GM18873 (cell line): ENCODE results near the gene PCDHGB2.
"Not testable (repeated sequence)": the region's sequence is repeated elsewhere in the genome, so short reads cannot be mapped to it uniquely, and the experiment has no call there.

Experiments
- ATAC-seq: cut with Tn5 transposase; IDR thresholded peaks from one replicate; pipeline ENCODE4 v1.9.1; 2021; ENCODE audit warnings: mild to moderate bottlenecking, moderate library complexity, moderate number of reproducible peaks; ENCODE audit not compliant: unreplicated experiment, low FRiP score

PCDHGB2 gene

DNA sequence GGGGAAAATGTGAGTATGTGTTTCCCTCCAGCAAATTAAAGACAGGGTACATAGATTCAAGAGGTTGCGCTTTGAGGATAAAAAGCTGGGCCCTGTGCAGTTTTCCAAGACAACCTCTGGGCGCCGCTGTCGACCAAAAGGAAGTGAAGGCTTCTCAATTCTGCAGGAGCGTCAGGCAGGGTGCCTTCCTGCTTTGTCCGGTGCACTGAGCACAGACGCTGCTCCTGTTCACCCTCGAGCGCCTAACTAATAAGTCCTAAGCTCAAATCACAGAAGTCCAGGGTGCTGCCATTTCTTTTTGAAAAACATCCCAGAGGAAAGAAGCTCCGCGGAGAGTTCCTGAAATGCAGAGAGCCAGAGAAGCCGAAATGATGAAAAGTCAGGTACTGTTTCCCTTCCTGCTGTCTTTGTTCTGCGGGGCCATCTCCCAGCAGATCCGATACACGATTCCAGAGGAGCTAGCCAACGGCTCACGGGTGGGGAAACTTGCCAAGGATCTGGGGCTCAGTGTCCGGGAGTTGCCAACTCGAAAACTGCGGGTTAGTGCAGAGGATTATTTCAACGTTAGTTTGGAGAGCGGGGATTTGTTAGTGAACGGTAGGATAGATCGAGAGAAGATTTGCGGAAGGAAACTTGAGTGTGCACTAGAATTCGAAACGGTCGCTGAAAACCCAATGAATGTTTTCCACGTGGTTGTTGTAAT lies 9.7 kb upstream of the PCDHGB2 start, which contains the start of gene PCDHGB1:
PCDHGB1 (plus strand) TSS at position 183 of the 703 bp plus-strand sequence; CDS start at position 345, 162 bp downstream.
- no peak for ATAC-seq

DNA sequence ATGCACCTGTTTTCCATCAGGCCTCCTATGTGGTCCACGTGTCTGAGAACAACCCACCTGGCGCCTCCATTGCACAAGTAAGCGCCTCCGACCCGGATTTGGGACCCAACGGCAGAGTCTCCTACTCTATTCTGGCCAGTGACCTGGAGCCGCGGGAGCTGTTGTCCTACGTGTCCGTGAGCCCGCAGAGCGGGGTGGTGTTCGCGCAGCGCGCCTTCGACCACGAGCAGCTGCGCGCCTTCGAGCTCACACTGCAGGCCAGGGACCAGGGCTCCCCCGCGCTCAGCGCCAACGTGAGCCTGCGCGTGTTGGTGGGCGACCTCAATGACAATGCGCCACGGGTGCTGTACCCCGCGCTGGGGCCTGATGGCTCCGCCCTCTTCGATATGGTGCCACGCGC lies 8.2 kb upstream of the PCDHGB2 start:
- ATAC-seq = no peak

DNA sequence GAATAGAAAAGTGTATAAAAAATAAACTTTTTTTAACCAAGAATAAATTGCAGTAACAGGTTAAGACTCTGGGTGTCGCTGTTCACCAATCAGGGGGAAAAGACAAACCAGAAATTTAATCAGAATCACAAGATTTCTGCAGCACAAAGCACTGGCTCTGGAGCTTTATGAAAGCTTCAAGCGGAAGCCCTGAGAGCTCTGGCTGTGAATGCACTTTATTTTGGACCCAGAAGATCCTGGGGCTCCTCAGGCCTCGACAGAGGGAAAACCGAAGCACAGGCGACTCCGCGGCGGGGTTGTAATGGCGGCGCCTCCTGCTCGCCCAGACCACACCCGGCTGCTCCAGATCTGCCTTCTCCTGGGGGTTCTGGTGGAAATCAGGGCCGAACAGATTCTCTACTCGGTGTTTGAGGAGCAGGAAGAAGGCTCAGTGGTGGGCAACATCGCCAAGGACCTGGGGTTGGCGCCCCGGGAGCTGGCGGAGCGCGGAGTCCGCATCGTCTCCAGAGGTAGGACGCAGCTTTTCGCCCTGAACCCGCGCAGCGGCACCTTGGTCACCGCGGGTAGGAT lies 4.8 kb upstream of the PCDHGB2 start, which contains the start of gene PCDHGA4:
PCDHGA4 (plus strand) TSS at position 122 of the 570 bp plus-strand sequence; CDS start at position 209, 87 bp downstream.
- ATAC-seq = no peak

DNA sequence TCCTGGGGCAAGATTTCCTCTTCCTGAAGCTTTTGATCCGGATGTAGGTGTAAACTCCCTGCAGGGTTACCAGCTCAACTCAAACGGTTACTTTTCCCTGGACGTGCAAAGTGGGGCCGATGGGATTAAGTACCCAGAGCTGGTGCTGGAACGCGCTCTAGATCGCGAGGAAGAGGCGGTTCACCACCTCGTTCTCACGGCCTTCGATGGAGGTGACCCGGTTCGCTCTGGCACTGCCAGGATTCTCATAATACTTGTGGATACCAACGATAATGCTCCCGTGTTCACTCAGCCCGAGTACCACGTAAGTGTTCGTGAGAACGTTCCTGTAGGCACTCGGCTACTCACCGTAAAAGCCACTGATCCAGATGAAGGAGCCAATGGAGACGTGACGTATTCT lies 4.2 kb upstream of the PCDHGB2 start:
- ATAC-seq = no peak

DNA sequence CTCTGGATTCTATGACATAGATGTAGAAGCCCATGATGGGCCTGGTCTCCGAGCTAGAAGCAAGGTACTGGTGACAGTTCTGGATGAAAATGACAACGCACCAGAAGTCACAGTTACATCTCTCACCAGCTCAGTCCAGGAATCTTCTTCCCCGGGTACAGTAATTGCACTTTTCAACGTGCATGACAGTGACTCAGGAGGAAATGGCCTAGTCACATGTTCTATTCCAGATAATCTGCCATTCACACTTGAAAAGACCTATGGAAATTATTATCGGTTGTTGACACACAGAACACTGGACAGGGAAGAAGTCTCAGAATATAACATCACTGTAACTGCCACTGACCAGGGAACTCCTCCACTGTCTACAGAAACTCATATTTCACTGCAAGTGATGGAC lies 3.7 kb upstream of the PCDHGB2 start:
- ATAC-seq = no peak

DNA sequence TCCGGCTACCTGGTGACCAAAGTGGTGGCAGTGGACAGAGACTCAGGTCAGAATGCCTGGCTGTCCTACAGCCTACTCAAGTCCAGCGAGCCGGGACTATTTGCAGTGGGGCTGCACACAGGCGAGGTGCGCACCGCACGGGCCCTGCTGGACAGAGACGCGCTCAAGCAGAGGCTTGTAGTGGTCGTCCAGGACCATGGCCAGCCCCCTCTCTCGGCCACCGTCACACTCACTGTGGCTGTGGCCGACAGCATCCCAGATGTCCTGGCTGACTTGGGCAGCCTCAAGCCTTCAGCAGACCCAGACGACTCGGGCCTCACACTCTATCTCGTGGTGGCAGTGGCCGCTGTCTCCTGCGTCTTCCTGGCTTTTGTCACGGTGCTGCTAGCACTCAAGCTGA lies 2.8 kb upstream of the PCDHGB2 start:
- no peak for ATAC-seq

DNA sequence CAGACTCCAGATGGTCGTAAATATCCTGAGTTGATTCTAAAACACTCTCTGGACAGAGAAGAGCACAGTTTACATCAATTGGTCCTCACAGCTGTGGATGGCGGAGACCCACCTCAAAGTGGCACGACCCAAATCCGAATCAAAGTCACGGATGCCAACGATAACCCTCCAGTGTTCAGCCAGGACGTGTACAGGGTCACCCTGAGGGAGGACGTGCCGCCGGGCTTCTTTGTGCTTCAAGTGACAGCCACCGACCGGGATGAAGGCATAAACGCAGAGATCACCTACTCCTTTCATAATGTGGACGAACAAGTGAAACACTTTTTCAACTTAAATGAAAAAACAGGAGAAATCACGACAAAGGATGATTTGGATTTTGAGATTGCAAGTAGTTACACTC lies 891 bp downstream of the PCDHGB2 start:
- no peak for ATAC-seq

DNA sequence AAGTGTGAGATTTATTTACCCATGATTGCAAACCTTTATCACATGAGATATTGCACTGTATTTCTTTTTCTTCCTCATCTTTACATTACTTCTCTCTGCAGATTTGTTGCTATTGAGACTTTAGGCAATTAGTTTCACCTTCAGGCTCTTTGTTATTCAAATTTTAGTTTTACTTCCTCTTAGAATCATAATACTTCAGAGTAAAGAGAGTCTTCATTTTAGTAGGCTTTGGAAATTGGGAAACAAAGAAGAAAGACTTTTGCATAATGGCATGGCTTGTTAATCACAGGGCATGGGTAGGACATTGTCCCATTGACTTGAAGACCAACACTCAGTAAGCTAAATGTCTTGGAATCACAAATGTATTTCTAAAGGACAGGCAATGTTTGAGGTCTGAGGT lies 2.9 kb downstream of the PCDHGB2 start:
- ATAC-seq = no peak

DNA sequence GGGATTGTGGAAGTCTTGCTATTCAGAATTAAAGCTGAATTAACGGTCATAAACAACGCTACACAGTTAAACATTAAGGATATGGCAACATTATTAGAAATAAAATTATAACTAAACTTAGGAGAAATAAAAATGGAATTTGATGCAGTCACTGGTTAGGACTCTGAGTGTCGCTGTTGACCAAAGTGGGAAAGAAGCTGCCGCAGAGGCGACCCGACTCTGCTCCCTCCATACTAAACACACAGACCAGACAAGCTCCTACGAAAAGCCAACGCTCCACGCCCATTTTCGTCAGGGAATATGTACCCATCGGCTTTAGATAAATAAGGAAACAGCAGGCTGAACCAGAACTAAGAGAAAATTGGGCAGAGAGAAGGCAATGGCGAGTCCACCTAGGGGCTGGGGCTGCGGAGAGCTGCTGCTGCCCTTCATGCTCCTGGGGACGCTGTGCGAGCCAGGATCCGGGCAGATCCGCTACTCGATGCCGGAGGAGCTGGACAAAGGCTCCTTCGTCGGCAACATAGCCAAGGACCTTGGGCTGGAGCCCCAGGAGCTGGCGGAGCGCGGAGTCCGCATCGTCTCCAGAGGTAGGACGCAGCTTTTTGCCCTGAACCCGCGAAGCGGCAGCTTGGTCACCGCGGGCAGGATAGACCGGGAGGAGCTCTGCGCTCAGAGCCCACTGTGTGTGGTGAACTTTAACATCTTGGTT lies 4.3 kb downstream of the PCDHGB2 start, which contains the start of gene PCDHGA5:
PCDHGA5 (plus strand) TSS at position 211 of the 709 bp plus-strand sequence; CDS start at position 380, 169 bp downstream.
- no peak for ATAC-seq

DNA sequence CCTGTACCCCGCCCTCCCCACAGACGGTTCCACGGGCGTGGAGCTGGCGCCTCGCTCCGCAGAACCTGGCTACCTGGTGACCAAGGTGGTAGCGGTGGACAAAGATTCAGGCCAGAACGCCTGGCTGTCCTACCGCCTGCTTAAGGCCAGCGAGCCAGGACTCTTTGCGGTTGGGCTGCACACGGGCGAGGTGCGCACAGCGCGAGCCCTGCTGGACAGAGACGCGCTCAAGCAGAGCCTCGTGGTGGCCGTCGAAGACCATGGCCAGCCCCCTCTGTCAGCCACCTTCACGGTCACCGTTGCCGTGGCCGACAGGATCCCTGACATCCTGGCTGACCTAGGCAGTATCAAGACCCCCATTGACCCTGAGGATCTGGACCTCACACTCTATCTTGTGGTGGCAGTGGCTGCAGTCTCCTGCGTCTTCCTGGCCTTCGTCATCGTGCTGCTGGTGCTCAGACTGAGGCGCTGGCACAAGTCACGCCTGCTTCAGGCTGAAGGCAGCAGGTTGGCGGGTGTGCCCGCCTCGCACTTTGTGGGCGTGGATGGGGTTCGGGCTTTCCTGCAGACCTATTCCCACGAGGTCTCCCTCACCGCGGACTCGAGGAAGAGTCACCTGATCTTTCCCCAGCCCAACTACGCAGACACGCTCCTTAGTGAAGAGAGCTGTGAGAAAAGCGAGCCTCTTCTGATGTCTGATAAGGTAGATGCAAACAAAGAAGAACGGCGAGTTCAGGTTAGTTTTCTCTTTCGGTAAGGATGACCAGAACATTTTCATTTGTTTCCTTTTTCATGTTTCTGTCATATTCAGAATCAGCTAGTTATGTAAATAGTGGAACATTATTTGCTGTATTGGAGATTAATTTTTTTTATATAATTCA lies 6.5 kb downstream of the PCDHGB2 start:
- no peak for ATAC-seq

DNA sequence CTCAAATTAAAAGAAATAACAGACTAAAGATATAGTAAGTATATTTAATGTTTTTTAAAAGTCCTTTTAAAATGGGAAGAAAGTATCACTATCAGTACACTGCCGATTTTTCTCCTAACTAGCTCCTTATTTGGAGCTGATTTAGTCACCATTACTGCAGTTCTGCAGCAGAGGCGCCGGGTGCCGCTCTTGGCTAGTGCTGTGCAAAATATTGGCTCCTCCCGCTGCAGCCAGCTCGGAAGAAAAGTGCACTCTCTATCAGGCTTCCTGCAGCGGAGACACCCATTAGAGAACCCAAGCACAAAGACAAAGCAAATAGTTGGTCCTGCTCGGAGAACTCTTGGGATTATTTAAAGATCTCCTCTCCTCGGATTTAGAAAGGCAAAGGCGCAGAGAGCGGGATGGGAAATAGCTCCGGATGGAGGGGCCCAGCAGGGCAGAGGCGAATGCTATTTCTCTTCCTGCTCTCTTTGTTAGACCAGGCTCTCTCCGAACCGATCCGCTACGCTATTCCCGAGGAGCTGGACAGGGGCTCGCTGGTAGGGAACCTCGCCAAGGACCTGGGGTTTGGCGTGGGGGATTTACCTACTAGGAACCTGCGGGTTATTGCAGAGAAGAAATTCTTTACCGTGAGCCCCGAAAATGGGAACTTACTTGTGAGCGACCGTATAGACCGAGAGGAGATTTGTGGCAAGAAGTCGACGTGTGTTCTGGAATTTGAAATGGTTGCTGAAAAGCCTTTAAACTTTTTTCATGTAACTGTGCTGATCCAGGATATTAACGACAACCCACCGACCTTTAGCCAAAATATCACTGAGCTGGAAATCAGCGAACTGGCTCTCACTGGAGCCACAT lies 10.4 kb downstream of the PCDHGB2 start, which contains the start of gene PCDHGB3:
PCDHGB3 (plus strand) TSS at position 249 of the 855 bp plus-strand sequence; CDS start at position 402, 153 bp downstream.
- ATAC-seq = no peak

DNA sequence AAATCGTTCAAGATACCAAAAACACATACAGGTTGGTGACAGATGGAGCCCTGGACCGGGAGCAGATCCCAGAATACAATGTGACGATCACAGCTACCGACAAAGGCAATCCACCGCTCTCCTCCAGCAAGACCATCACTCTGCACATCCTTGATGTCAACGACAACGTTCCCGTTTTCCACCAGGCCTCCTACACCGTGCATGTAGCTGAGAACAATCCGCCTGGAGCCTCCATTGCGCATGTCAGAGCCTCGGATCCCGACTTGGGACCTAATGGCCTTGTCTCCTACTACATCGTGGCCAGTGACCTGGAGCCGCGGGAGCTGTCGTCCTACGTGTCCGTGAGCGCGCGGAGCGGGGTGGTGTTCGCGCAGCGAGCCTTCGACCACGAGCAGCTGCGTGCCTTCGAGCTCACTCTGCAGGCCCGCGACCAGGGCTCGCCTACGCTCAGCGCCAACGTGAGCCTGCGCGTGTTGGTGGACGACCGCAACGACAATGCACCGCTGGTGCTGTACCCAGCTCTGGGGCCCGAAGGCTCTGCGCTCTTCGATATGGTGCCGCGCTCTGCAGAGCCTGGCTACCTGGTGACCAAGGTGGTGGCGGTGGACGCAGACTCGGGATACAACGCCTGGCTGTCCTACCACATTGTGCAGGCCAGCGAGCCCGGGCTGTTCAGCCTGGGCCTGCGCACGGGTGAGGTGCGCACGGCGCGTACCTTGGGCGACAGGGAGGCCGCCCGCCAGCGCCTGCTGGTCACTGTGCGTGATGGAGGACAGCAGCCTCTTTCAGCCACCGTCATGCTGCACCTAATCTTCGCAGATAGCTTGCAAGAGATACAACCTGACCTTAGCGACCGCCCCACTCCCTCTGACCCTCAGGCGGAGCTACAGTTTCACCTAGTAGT lies 12.0 kb downstream of the PCDHGB2 start:
- no peak for ATAC-seq

DNA sequence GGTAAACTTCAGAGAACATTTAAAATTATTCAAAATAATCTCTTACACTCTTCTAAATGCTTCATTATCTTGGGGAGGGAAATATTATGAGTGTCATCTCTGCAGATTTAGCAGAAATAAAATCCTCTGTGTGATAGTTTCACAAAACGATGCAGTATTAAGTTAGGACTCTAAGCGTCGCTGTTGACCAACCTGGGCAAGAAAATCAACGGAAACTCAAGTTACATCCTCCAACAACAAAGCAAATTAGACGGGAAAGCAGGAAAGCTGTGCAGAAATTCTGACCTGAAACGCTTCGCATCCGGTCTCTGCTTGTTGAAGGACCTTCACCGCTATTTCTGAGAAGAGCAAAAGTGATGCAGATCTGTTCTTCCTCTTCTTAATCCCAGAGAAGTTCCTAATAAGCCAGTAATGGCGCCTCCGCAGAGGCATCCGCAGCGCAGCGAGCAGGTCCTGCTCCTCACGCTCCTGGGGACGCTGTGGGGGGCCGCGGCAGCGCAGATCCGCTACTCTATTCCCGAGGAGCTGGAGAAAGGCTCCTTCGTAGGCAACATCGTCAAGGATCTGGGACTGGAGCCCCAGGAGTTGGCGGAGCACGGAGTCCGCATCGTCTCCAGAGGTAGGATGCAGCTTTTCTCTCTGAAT lies 14.0 kb downstream of the PCDHGB2 start, which contains the start of gene PCDHGA6:
PCDHGA6 (plus strand) TSS at position 219 of the 645 bp plus-strand sequence; CDS start at position 412, 193 bp downstream.
- ATAC-seq = no peak

DNA sequence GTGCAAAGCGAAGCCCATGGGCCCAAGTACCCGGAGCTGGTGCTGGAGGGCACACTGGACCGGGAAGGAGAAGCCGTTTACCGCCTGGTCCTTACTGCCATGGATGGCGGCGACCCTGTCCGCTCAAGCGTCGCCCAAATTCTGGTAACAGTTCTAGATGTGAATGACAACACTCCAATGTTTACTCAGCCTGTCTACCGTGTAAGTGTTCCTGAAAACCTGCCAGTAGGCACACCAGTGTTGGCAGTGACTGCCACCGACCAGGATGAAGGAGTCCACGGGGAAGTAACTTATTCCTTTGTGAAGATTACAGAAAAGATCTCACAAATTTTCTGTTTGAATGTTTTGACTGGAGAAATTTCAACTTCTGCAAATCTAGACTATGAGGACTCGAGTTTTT lies 14.8 kb downstream of the PCDHGB2 start:
- no peak for ATAC-seq

DNA sequence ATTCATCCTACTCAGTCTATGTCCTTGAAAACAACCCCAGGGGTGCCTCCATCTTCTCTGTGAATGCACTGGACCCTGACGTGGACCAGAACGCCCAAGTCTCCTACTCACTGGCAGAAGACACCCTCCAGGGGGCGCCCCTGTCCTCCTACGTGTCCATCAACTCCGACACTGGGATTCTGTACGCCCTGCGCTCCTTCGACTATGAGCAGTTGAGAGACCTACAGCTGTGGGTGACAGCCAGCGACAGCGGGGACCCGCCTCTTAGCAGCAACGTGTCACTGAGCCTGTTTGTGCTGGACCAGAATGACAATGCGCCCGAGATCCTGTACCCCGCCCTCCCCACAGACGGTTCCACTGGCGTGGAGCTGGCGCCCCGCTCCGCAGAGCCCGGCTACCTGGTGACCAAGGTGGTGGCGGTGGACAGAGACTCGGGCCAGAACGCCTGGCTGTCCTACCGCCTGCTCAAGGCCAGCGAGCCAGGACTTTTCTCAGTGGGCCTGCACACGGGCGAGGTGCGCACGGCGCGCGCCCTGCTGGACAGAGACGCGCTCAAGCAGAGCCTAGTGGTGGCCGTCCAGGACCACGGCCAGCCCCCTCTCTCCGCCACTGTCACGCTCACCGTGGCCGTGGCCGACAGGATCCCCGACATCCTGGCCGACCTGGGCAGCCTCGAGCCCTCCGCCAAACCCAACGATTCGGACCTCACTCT lies 15.8 kb downstream of the PCDHGB2 start:
- ATAC-seq = not testable (repeated sequence)

DNA sequence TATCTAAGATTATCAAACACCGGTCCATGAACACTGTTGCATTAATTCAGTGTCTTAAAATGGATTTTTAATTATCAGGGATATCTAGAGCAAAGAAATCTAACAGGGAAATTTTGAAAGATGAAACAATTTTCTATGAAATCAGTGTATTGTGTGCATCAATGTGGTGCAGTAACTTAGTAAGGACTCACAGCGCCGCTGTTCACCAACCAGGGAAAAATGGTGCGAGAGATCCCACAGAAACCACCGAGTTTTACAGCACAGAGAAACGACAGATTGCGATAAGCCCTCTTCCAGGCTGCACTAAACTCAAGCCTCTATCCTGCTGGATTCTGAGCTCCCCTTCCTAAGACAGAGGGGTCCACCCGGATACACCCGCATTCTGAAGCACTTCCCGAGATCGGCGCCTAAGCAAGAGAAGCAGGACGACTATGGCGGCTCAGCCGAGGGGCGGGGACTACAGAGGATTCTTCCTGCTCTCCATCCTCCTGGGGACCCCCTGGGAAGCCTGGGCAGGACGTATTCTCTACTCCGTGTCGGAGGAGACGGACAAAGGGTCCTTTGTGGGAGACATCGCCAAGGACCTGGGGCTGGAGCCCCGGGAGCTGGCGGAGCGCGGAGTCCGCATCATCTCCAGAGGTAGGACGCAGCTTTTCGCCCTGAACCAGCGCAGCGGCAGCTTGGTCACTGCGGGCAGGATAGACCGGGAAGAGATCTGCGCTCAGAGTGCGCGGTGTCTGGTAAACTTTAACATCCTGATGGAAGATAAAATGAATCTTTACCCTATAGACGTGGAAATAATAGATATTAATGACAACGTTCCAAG lies 22.9 kb downstream of the PCDHGB2 start, which contains the start of gene PCDHGA7:
PCDHGA7 (plus strand) TSS at position 274 of the 826 bp plus-strand sequence; CDS start at position 432, 158 bp downstream.
- no peak for ATAC-seq
